PFSK-1 (cell line): ENCODE measurements around the gene IGF2BP3.

Experiments used
- FOXP2 ChIP-seq: optimal IDR thresholded peaks from 2 replicates; pipeline ENCODE3; 2011; ENCODE audit warnings: borderline replicate concordance, control low read depth, inconsistent platforms; ENCODE audit not compliant: insufficient read depth; ENCODE audit errors: extremely low read length, extremely low read depth
- POLR2AphosphoS5 ChIP-seq: IDR thresholded peaks from 2 replicates; pipeline ENCODE4 v1.6.1; 2012; ENCODE audit warnings: low read depth, mild to moderate bottlenecking, control low read depth, low read length, moderate library complexity
- SIN3A ChIP-seq: IDR thresholded peaks from 2 replicates; pipeline ENCODE4 v1.6.1; 2012; ENCODE audit warnings: mild to moderate bottlenecking, low read length, moderate library complexity, borderline replicate concordance; ENCODE audit not compliant: insufficient read depth
- TAF1 ChIP-seq: IDR thresholded peaks from 2 replicates; pipeline ENCODE4 v1.6.1; 2012; ENCODE audit warnings: low read length, control low read depth, borderline replicate concordance; ENCODE audit not compliant: insufficient read depth
- TF ChIP-seq, protein P1 (sequence below), 2 experiments: IDR thresholded peaks; 2 replicates each; pipeline versions ENCODE4 v1.6.1 to v1.8.0; 2011 to 2012; ENCODE audit warnings: low read depth in 2 of 2, low read length in 2 of 2, control low read depth in 1 of 2, inconsistent platforms in 1 of 2, mild to moderate bottlenecking in 1 of 2, moderate library complexity in 1 of 2; ENCODE audit not compliant: insufficient read depth in 1 of 2

Gene IGF2BP3

GRCh38 chr7:23431702-23432199, 38.5 kb downstream of the IGF2BP3 start:
- TF ChIP-seq SIN3A = no peak
- TF ChIP-seq TAF1 = no peak
- TF ChIP-seq, protein P1, sequence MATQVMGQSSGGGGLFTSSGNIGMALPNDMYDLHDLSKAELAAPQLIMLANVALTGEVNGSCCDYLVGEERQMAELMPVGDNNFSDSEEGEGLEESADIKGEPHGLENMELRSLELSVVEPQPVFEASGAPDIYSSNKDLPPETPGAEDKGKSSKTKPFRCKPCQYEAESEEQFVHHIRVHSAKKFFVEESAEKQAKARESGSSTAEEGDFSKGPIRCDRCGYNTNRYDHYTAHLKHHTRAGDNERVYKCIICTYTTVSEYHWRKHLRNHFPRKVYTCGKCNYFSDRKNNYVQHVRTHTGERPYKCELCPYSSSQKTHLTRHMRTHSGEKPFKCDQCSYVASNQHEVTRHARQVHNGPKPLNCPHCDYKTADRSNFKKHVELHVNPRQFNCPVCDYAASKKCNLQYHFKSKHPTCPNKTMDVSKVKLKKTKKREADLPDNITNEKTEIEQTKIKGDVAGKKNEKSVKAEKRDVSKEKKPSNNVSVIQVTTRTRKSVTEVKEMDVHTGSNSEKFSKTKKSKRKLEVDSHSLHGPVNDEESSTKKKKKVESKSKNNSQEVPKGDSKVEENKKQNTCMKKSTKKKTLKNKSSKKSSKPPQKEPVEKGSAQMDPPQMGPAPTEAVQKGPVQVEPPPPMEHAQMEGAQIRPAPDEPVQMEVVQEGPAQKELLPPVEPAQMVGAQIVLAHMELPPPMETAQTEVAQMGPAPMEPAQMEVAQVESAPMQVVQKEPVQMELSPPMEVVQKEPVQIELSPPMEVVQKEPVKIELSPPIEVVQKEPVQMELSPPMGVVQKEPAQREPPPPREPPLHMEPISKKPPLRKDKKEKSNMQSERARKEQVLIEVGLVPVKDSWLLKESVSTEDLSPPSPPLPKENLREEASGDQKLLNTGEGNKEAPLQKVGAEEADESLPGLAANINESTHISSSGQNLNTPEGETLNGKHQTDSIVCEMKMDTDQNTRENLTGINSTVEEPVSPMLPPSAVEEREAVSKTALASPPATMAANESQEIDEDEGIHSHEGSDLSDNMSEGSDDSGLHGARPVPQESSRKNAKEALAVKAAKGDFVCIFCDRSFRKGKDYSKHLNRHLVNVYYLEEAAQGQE (IDR thresholded peaks at IDR 0.05; ENCODE audit: insufficient read depth in 1 of 2, low read depth in 2 of 2, low read length in 2 of 2) = no peak
- no peak for TF ChIP-seq FOXP2
- TF ChIP-seq POLR2AphosphoS5 = no peak

DNA sequence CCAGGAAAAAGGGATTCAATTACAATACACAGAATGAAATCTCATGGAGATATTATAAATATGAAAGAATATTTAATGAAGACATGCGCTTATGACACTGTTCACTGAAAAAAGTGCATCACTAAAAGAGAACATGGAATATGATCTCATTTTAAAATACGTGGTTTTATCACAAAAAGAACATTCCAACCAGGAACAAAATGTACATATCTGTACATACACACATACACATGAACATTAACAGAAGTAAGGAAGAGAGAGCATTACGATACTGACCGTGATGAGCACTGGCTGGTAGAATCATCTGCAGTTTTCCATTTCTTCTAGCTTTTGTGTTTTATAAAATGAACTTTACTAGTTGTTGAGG, 39.4 kb downstream of the IGF2BP3 start:
- TF ChIP-seq POLR2AphosphoS5 (no peak), FOXP2 (no peak), TAF1 (no peak), SIN3A (no peak)
- TF ChIP-seq, protein P1 (IDR thresholded peaks at IDR 0.05; ENCODE audit: insufficient read depth in 1 of 2, low read depth in 2 of 2, low read length in 2 of 2) = no peak

DNA sequence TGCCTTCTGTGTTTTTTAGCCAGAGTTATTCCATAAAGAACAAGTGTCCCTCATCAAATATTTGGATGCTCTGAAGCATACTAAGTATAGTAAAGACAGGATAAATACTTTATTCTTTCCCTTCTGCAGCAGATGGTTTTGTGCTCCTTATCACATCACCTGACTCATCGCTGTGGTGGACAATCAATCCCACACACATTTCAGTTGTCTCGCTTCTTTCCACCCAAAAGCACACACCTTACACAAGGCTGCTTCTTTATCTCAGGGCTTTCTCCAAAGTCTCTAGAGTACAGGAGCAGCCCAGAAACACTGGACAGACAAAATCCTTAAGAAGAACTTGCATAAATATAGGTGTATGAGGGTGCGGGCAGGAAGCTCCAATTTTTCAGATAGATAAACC, 43.4 kb downstream of the IGF2BP3 start:
- TF ChIP-seq, protein P1 (IDR thresholded peaks at IDR 0.05; ENCODE audit: insufficient read depth in 1 of 2, low read depth in 2 of 2, low read length in 2 of 2) = no peak
- TF ChIP-seq TAF1 = no peak
- TF ChIP-seq SIN3A = no peak
- TF ChIP-seq FOXP2 = no peak
- no peak for TF ChIP-seq POLR2AphosphoS5

- TF ChIP-seq, protein P1 (IDR thresholded peaks at IDR 0.05; ENCODE audit: insufficient read depth in 1 of 2, low read depth in 2 of 2, low read length in 2 of 2) = no peak
- TF ChIP-seq SIN3A (no peak), TAF1 (no peak), POLR2AphosphoS5 (no peak), FOXP2 (no peak)
These were observed 47.4 kb downstream of the IGF2BP3 start for GRCh38 chr7:23422909-23423308.

- TF ChIP-seq TAF1 (no peak), FOXP2 (no peak), POLR2AphosphoS5 (no peak), SIN3A (no peak)
- TF ChIP-seq, protein P1 (IDR thresholded peaks at IDR 0.05; ENCODE audit: insufficient read depth in 1 of 2, low read depth in 2 of 2, low read length in 2 of 2) = no peak
These were observed 47.9 kb downstream of the IGF2BP3 start for GRCh38 chr7:23422384-23422783.
